GM13976 (cell line): ENCODE measurements around the gene FASLG.

ENCODE experiments used
- DNase-seq: peaks from one replicate; pipeline ENCODE4 v3.0.0; 2012; ENCODE audit warnings: low spot score
- in situ Hi-C: fragments of 300-500 bp; cut with MboI; formaldehyde crosslinking; loops from one replicate; pipeline ENCODE4 v1.12.0; 2022; ENCODE audit warnings: low sequenced_read_pairs, mixed read lengths, inconsistent platforms; ENCODE audit not compliant: unreplicated experiment
- TF ChIP-seq, protein P1 (sequence below): IDR thresholded peaks from 2 replicates; pipeline ENCODE4 v1.5.1; 2012; ENCODE audit warnings: borderline replicate concordance, mild to moderate bottlenecking; ENCODE audit not compliant: insufficient read depth; ENCODE audit errors: extremely low read depth, missing control alignments, control extremely low read depth

FASLG gene

DNA sequence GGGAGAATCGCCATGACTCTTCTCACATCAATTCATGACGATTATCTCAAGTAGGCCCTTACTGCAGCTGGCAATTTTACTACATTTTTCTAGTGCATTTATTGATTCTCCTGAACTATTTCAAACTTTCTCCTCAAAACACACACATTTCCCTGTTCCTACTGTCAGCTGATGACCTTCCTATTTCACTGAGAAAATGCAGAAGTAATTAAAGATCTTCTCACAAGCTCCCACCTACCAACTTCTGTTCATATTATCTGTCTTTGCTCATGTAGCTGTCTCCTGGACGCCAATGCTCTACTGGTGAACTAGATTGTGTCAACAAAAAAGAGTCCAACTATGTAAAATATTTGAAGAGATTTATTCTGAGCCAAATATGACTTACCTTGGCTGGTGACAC is 36.4 kb upstream of the FASLG start:
- in situ Hi-C loops: no loop called here

DNA sequence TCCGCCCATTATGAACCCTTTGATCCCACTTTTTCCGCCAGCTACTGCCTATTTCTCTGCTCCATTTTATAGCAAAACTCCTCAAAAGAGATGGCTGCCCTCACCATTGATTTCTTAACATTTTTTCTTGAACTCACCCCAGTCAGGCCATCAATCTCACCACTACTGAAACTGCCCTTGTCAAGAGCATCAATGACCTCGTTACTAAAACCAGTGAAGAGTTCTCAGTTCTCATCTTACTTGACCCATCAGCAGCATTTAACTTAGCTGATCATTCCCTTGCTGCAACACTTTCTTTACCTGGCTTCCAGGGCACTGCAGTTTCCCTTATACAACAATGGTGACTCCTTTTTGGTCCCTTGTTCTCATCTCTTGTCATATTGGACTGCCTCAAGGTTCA is 35.2 kb upstream of the FASLG start:
- no peak for DNase-seq
- TF ChIP-seq, protein P1, sequence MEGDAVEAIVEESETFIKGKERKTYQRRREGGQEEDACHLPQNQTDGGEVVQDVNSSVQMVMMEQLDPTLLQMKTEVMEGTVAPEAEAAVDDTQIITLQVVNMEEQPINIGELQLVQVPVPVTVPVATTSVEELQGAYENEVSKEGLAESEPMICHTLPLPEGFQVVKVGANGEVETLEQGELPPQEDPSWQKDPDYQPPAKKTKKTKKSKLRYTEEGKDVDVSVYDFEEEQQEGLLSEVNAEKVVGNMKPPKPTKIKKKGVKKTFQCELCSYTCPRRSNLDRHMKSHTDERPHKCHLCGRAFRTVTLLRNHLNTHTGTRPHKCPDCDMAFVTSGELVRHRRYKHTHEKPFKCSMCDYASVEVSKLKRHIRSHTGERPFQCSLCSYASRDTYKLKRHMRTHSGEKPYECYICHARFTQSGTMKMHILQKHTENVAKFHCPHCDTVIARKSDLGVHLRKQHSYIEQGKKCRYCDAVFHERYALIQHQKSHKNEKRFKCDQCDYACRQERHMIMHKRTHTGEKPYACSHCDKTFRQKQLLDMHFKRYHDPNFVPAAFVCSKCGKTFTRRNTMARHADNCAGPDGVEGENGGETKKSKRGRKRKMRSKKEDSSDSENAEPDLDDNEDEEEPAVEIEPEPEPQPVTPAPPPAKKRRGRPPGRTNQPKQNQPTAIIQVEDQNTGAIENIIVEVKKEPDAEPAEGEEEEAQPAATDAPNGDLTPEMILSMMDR: no peak
- in situ Hi-C loops: no loop called here

More for the DNA sequence above, 36.4 kb upstream of the FASLG start:
- TF ChIP-seq, protein P1: no peak
- DNase-seq: no peak

DNA sequence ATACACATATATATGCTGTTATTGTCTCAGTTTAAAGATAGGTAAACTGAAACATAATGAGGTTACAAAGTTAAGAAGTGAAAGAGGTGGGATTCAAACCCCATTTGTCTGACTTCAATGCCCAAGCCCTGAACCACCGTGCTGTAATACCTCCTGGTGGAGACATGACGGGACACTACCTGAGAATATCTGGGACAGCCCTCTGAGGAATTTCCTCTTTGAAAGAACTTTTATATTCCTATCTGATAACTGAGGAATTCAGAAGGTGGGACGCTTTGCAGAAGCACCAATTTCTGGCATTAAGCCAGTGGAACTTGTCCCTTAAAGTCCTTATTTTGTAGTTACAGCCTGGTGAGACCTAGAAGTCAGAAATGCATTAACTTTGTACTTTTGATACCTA is 32.1 kb upstream of the FASLG start:
- in situ Hi-C loops: no loop called here
- TF ChIP-seq, protein P1: no peak
- no peak for DNase-seq

DNA sequence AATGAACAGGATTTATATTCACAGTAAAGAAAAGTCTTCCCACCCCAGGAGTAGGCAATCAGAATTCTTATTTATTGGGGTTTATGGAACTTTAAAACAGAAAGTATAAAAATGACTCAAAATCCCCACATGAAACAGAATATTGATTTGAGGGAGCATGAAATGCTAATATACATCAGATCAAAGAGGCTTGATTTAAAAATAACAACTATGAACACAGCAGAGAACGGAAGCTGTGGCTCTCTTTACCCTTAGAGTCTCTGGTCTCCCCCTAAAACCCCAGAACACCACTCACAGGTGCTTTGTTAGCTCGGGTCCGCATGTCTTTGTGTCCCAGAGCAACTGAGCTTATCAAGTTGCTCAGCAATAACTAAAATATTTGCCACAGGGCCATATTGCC is 31.2 kb upstream of the FASLG start:
- in situ Hi-C loops: no loop called here
- TF ChIP-seq, protein P1: no peak
- DNase-seq: no peak

DNA sequence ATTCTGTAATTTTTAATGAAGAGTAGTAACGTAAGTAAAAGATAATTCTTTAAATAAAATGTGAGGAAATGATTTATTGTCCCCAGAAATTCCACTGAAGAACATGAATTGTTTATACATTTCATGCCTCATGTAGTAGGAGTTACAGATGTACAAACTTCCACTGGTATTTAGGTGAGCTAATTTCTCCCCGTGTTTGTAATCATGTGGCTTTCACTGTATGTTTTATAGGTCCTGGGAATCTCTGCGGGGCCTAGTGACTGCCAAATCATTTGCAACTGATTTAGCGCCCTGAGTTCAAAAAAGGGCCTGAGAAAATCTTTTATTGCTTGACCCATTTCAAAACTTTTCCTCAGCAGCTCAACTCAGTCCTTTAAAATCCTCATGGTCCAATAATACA is 30.5 kb upstream of the FASLG start:
- no peak for DNase-seq
- TF ChIP-seq, protein P1: no peak
- in situ Hi-C loops: no loop called here

DNA sequence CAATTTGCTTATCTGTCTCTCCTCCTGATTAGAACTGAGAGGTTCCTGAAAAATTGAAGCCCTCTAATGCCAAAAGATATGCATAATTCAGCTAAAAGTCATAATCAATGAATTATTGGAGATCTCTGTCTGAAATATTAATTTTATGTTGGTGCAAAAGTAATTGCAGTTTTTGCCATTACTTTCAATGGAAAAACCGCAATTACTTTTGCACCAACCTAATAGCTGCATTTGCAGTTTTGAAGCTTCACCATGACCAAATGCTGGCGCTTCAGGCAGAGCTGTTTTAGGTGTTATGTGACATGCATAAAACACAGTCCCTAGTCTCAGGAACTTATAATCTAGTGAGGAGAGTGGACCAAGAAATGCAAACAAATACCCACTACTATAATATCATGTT is 29.7 kb upstream of the FASLG start:
- TF ChIP-seq, protein P1: no peak
- DNase-seq: no peak
- in situ Hi-C loops: no loop called here

DNA sequence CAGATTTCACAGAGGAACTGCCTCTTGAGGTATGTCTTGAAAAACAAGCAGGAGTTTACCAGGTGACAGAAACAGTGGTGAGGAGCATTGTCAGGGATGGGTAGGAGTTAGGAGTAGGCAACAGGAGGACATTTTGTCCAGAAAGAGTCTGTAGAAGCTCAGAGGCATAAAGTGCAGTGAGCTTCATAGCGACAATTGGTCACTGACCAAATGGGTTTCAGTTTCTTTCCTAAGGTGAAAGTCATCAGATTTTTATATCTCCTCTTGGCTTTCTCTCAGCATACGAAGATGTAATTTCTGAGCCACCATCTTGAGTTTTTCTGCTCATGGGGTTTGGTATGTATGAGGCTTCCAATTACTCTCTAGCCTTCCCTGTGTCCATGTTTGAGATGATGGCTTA is 29.3 kb upstream of the FASLG start:
- TF ChIP-seq, protein P1: no peak
- DNase-seq: no peak
- in situ Hi-C loops: no loop called here
